Measurements from ENCODE around the gene PITX3.

GRCh38 chr10:102269017-102269416 is 27.7 kb upstream of the PITX3 start:
- TF ChIP-seq POLR2AphosphoS5 (IDR thresholded peaks at IDR 0.05) = no peak
- no peak for TF ChIP-seq CTCF (IDR thresholded peaks at IDR 0.05)
